ENCODE results near the gene STOML1.

Gene STOML1

DNA sequence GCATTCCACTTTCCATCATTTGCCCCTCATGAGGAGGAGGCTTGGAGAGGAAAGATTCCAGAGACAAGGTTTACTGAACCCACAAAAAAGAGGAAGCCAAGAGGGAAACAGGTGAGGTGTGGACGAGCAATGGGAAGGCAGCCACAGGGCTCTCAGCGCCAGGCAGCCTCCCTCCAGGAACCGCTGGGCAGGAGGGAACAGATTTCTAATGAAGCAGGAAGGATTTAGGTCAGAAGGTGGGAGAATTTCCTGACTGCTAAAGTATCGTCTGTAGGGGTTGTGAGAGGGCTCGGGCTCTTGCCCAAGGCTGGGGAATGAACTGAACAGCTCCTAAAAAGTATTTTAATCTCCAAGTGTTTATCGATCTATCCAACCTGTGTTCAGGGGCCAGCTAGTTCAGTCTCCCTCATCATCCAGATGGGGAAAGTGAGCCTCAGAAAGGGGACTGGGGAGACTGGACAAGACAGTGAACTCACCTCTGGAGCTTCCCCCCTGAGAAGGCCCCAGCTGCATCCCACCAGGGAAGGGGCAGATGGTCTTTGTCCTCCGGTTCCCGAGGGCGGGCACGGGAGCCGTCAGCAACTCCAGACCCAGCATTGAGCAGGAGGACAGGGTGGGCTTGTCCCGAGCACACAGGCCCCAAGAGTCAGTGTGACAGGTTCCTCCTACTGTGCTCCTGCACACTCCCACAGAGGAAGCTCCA is 55.4 kb downstream of the STOML1 start:
- DNase-seq, result no peak
- no peaks in the 10 kb centered on the region for H3K36me3 Mint-ChIP-seq (ENCODE audit: low read depth)
- H3K4me3 Mint-ChIP-seq, result peak overlapping the region; percentile 15
- H3K9me3 Mint-ChIP-seq, result no peaks in the 10 kb centered on the region
- H3K27ac Mint-ChIP-seq, result peak overlapping the region; percentile 56
- peaks cover 59% of the 10 kb centered on the region for H3K4me1 Mint-ChIP-seq
- peaks cover 3% of the 10 kb centered on the region for H3K27me3 Mint-ChIP-seq (ENCODE audit: low read depth, poor library complexity)
- TF ChIP-seq, protein P1, sequence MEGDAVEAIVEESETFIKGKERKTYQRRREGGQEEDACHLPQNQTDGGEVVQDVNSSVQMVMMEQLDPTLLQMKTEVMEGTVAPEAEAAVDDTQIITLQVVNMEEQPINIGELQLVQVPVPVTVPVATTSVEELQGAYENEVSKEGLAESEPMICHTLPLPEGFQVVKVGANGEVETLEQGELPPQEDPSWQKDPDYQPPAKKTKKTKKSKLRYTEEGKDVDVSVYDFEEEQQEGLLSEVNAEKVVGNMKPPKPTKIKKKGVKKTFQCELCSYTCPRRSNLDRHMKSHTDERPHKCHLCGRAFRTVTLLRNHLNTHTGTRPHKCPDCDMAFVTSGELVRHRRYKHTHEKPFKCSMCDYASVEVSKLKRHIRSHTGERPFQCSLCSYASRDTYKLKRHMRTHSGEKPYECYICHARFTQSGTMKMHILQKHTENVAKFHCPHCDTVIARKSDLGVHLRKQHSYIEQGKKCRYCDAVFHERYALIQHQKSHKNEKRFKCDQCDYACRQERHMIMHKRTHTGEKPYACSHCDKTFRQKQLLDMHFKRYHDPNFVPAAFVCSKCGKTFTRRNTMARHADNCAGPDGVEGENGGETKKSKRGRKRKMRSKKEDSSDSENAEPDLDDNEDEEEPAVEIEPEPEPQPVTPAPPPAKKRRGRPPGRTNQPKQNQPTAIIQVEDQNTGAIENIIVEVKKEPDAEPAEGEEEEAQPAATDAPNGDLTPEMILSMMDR (IDR thresholded peaks at IDR 0.05), result no peak

DNA sequence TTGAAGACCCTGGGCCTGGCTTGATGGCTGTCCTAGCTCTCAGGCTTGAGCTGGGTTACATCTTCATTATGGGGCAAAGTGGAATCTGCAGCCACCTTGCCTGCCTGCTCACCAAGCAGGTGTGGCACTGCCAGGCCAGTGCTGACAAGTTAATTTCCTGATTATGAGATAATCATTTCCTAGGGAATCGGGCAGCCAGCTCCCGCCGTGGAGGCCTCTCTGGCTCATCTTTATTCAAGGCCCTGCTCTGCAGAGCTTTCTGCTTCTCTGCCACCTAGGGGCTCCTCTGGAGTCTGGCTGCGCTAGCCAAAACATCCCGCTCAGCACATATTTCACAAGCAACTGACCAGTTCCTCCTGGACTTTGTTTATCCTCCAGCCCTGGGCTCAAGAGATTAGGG is 55.9 kb downstream of the STOML1 start:
- Mint-ChIP-seq H3K36me3 (ENCODE audit: low read depth) (no peaks in the 10 kb centered on the region), H3K27me3 (ENCODE audit: low read depth, poor library complexity) (peaks cover 3% of the 10 kb centered on the region), H3K4me3 (peak overlapping the region; percentile 15), H3K27ac (peak overlapping the region; percentile 56), H3K9me3 (no peaks in the 10 kb centered on the region), H3K4me1 (peaks cover 59% of the 10 kb centered on the region)
- TF ChIP-seq, protein P1 (IDR thresholded peaks at IDR 0.05), result no peak
- no peak for DNase-seq

DNA sequence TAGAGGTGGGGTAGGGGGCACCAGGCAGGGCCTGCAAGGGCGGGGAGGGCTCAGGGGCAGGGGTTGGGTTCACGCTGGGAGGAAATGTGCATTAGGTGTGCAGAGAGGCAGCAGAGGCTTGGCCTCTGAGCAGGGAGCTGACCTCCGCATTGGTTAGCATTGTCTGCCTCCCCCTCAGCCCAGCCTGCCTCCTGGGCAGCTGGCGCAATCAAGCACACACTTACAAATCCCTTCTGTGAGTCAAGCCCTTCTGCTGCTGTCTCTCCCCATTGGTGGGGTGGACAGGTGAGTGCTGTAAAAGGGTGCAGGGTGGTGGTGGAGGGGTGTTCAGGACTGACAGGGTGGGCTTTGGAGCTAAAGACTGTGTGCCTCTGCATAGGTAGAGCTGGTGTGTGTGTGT is 56.5 kb downstream of the STOML1 start:
- Mint-ChIP-seq H3K4me1 (peaks cover 61% of the 10 kb centered on the region), H3K4me3 (peak overlapping the region; percentile 39), H3K27ac (peak overlapping the region; percentile 55), H3K9me3 (no peaks in the 10 kb centered on the region), H3K27me3 (ENCODE audit: low read depth, poor library complexity) (peaks cover 3% of the 10 kb centered on the region), H3K36me3 (ENCODE audit: low read depth) (no peaks in the 10 kb centered on the region)
- no peak for DNase-seq
- TF ChIP-seq, protein P1 (IDR thresholded peaks at IDR 0.05), result no peak

DNA sequence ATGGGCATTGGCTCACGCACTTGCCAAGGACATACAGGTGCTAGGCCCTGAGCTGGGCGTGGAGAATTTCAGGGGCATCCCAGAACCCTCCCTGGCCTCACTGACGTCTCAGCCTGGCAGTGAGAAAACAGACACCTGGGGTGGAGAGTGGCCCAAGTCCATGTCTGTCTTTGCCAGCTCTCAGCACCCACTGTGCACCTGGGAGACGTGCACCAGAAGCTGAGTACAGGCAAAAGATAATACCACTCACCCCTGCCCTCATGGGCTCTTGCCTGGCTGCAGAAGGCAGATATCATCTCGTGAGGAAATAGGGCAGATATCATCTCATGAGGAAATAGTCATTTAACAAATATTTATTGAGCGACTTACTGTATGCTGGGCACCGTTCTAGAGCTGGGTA is 57.8 kb downstream of the STOML1 start:
- DNase-seq, result no peak
- TF ChIP-seq, protein P1 (IDR thresholded peaks at IDR 0.05), result no peak
- peaks cover 61% of the 10 kb centered on the region for H3K4me1 Mint-ChIP-seq
- H3K27me3 Mint-ChIP-seq (ENCODE audit: low read depth, poor library complexity), result peaks cover 2% of the 10 kb centered on the region
- no peak overlapping the region for H3K4me3 Mint-ChIP-seq
- no peaks in the 10 kb centered on the region for H3K9me3 Mint-ChIP-seq
- no peak overlapping the region for H3K27ac Mint-ChIP-seq
- H3K36me3 Mint-ChIP-seq (ENCODE audit: low read depth), result no peaks in the 10 kb centered on the region

DNA sequence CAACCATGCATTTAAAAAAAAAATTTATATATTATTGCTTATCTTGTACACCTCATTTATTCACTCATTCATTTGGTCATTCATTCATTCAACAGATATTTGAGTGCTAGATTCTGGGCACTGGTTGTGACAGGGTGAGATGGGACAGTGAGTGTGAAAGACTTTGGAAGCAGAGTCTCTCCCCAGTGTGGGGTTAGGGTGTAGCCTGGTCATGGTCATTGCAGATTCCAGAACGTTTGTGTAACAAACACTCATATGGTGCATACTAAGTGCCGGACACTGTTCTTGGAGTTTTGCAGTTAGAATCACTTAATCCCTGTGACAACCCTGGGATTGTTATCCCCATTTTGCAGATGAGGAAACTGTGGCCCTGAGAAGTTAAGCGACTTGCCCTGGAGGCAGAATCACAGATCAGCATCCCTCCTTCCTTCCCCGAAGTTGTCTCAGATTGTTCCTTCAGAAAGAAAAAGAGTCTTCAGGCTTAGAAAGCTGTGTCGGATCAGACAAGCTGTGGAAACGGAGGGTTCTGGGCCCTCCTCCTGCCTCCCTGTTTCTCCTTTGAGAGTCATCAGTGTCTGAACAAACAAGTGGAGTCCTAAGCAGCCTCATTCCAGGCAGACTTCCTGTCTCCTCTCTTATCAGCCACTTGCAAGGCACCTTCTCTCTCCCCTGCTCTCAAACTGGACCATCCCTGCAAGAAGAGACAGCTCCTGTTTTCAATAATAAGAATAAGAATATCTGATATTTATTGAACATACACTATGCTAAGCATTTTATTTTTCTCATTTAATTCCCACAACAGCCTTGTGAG is 59.5 kb downstream of the STOML1 start:
- TF ChIP-seq, protein P1 (IDR thresholded peaks at IDR 0.05), result no peak
- no peaks in the 10 kb centered on the region for H3K9me3 Mint-ChIP-seq
- H3K27me3 Mint-ChIP-seq (ENCODE audit: low read depth, poor library complexity), result peaks cover 2% of the 10 kb centered on the region
- no peak overlapping the region for H3K27ac Mint-ChIP-seq
- no peaks in the 10 kb centered on the region for H3K36me3 Mint-ChIP-seq (ENCODE audit: low read depth)
- no peak for DNase-seq
- H3K4me1 Mint-ChIP-seq, result peaks cover 68% of the 10 kb centered on the region
- no peak overlapping the region for H3K4me3 Mint-ChIP-seq

Data from nephron progenitor cell (in vitro differentiated cells).